ENCODE results near the gene ADTRP. TPM values are rescaled to one million over a fixed set of nuclear protein-coding genes. Genes with fewer than 3 reads are reported as not detected.

ADTRP gene
- total and polyA plus RNA-seq, 2 of the 13 experiments (the other 11 are each of a cell fraction or from before 2014, with no cell fraction given), result not detected

- ChIA-PET POLR2A (no interaction called here), CTCF (ENCODE audit: low intra/inter-chr PET ratio, low total read pairs) (no interaction called here)
- Histone ChIP-seq H3K9me3 (ENCODE audit: low read length) (no peaks in the 10 kb centered on the region), H3K27me3 (ENCODE audit: control insufficient read depth in 1 of 2, insufficient read depth in 2 of 2, low read length in 2 of 2) (peaks cover 3 to 14% of the 10 kb centered on the region in 2 experiments; a peak in 2 of 5 replicates), H3K9ac (ENCODE audit: insufficient read depth, low read depth, low read length) (no peak overlapping the region), H3K4me1 (ENCODE audit: insufficient read depth, low read length) (no peaks in the 10 kb centered on the region), H3K27ac (ENCODE audit: extremely low read length, insufficient read depth, low read length) (no peak overlapping the region), H3K79me2 (ENCODE audit: insufficient read depth, low read length) (no peaks in the 10 kb centered on the region), H3K36me3 (replicated peaks in 1 of 2; ENCODE audit: control insufficient read depth in 1 of 2, insufficient read depth in 2 of 2, low read length in 2 of 2) (no peaks in the 10 kb centered on the region), H3K4me3 (replicated peaks in 1 of 3; ENCODE audit: insufficient read depth in 1 of 3, low read depth in 2 of 3, low read length in 3 of 3) (no peak overlapping the region), H4K20me1 (ENCODE audit: insufficient read depth, low read length) (no peaks in the 10 kb centered on the region), H3K4me2 (ENCODE audit: low read depth, low read length) (no peak overlapping the region), H2AFZ (ENCODE audit: low read length) (no peak overlapping the region)
- BruUV-seq (replicated peaks), result no TSS peak
- intact Hi-C loops (cut with micrococcal nuclease; ENCODE audit: unreplicated experiment), result no loop called here
- in situ Hi-C loops (cut with HindIII; ENCODE audit: extremely low pct_ligation_motif_present, low pct_unique_long_range_greater_than_20kb), result no loop called here
- 34% methylated on average over 4 of the region's 4 CpGs for WGBS (ENCODE audit: low lambda C conversion rate)
- no peak for DNase-seq (ENCODE audit: low spot score)
- no peak for TF ChIP-seq NR3C1 (CRISPR knock-in tag; IDR thresholded peaks at IDR 0.05)
- TF ChIP-seq ZSCAN20 (CRISPR knock-in tag; IDR thresholded peaks at IDR 0.05; ENCODE audit: borderline replicate concordance), result no peak
- TF ChIP-seq ZKSCAN5 (CRISPR knock-in tag; IDR thresholded peaks at IDR 0.05), result no peak
- TF ChIP-seq MAX (IDR thresholded peaks at IDR 0.05), result no peak
- no peak for TF ChIP-seq AGO1 (IDR thresholded peaks at IDR 0.05; ENCODE audit: low read depth, low read length, poor library complexity, severe bottlenecking)
- no peak for FAIRE-seq
- ATAC-seq, result no peak
These were observed 46.4 kb upstream of the ADTRP start for GRCh38 chr6:11824986-11825385.

GRCh38 chr6:11822346-11822745 lies 43.7 kb upstream of the ADTRP start:
- no peak for TF ChIP-seq ZNF574 (CRISPR knock-in tag; IDR thresholded peaks at IDR 0.05)
- TF ChIP-seq STAG1 (CRISPR knock-in tag; IDR thresholded peaks at IDR 0.05), result peak; percentile 51
- TF ChIP-seq HOXA9 (CRISPR knock-in tag; IDR thresholded peaks at IDR 0.05; ENCODE audit: borderline replicate concordance), result no peak
- TF ChIP-seq TAF15 (IDR thresholded peaks at IDR 0.05; ENCODE audit: low read depth, low read length, poor library complexity, severe bottlenecking), result no peak
- peak; percentile 46 for TF ChIP-seq CTCF (CRISPR knock-in tag; IDR thresholded peaks at IDR 0.05)
- ATAC-seq, result peak; percentile 36; the same call in 1 of the 3 replicates
- Histone ChIP-seq H3K27ac (ENCODE audit: extremely low read length, insufficient read depth, low read length) (no peak overlapping the region), H3K9ac (ENCODE audit: insufficient read depth, low read depth, low read length) (no peak overlapping the region), H4K20me1 (ENCODE audit: insufficient read depth, low read length) (no peaks in the 10 kb centered on the region), H3K4me3 (replicated peaks in 1 of 3; ENCODE audit: insufficient read depth in 1 of 3, low read depth in 2 of 3, low read length in 3 of 3) (no peak overlapping the region), H3K79me2 (ENCODE audit: insufficient read depth, low read length) (no peaks in the 10 kb centered on the region), H3K36me3 (replicated peaks in 1 of 2; ENCODE audit: control insufficient read depth in 1 of 2, insufficient read depth in 2 of 2, low read length in 2 of 2) (no peaks in the 10 kb centered on the region), H3K4me1 (ENCODE audit: insufficient read depth, low read length) (no peaks in the 10 kb centered on the region), H2AFZ (ENCODE audit: low read length) (no peak overlapping the region), H3K9me3 (ENCODE audit: low read length) (no peaks in the 10 kb centered on the region), H3K27me3 (ENCODE audit: control insufficient read depth in 1 of 2, insufficient read depth in 2 of 2, low read length in 2 of 2) (0 out of 5 replicates have a peak, but pooled peaks cover 0 to 3% of the 10 kb centered on the region in 2 experiments), H3K4me2 (ENCODE audit: low read depth, low read length) (no peak overlapping the region)
- intact Hi-C loops (cut with micrococcal nuclease; ENCODE audit: unreplicated experiment), result loop anchor here (1.0 kb wide), 1 partner anchor 412 kb away; no protein-coding TSS in a partner anchor
- no peak for DNase-seq (ENCODE audit: low spot score)
- 25% methylated on average over 5 of the region's 5 CpGs for WGBS (ENCODE audit: low lambda C conversion rate)
- ChIA-PET CTCF (ENCODE audit: low intra/inter-chr PET ratio, low total read pairs) (no interaction called here), POLR2A (no interaction called here)
- BruUV-seq (replicated peaks), result no TSS peak
- no peak for FAIRE-seq
- in situ Hi-C loops (cut with HindIII; ENCODE audit: extremely low pct_ligation_motif_present, low pct_unique_long_range_greater_than_20kb), result no loop called here

Measured in HepG2 (cell line).